HG02678 (cell line): Measurements from ENCODE around the gene SMYD3.
A peak's percentile ranks its signal among the peaks of the same experiment; 100 is the strongest.

ENCODE experiments used
- ATAC-seq: cut with Tn5 transposase; IDR thresholded peaks from one replicate; pipeline ENCODE4 v1.9.1; 2021; ENCODE audit warnings: mild to moderate bottlenecking, moderate library complexity; ENCODE audit not compliant: unreplicated experiment

The SMYD3 gene

GRCh38 chr1:246516126-246516525 is 9.0 kb upstream of the SMYD3 start:
- no peak for ATAC-seq

- no peak for ATAC-seq
These were observed 8.4 kb upstream of the SMYD3 start for GRCh38 chr1:246515390-246516005.

- ATAC-seq = no peak
These were observed 6.7 kb upstream of the SMYD3 start for GRCh38 chr1:246513619-246514343.

- no peak for ATAC-seq
These were observed 6.0 kb upstream of the SMYD3 start for GRCh38 chr1:246513041-246513440.

- ATAC-seq = no peak
These were observed 5.6 kb upstream of the SMYD3 start for GRCh38 chr1:246512635-246513034.

- no peak for ATAC-seq
These were observed 5.2 kb upstream of the SMYD3 start for GRCh38 chr1:246512230-246512629.

GRCh38 chr1:246511203-246511602 is 4.1 kb upstream of the SMYD3 start:
- ATAC-seq = no peak

- no peak for ATAC-seq
These were observed 3.3 kb upstream of the SMYD3 start for GRCh38 chr1:246510147-246511030.

- no peak for ATAC-seq
These were observed 2.0 kb upstream of the SMYD3 start for GRCh38 chr1:246508897-246509688.

- ATAC-seq = peak; percentile 5
These were observed 759 bp downstream of the SMYD3 start for GRCh38 chr1:246506367-246506673.

GRCh38 chr1:246503341-246503740 is 3.7 kb downstream of the SMYD3 start:
- no peak for ATAC-seq

- ATAC-seq = peak; percentile 62
These were observed 9.7 kb downstream of the SMYD3 start for GRCh38 chr1:246497331-246497915.

GRCh38 chr1:246492611-246493245 is 14.4 kb downstream of the SMYD3 start:
- no peak for ATAC-seq

GRCh38 chr1:246491551-246492053 is 15.5 kb downstream of the SMYD3 start:
- ATAC-seq = no peak

- ATAC-seq = no peak
These were observed 18.4 kb downstream of the SMYD3 start for GRCh38 chr1:246488674-246489073.

- ATAC-seq = no peak
These were observed 23.5 kb downstream of the SMYD3 start for GRCh38 chr1:246483569-246483933.

GRCh38 chr1:246482805-246483568 is 24.1 kb downstream of the SMYD3 start:
- peak; percentile 71 for ATAC-seq

- no peak for ATAC-seq
These were observed 28.0 kb downstream of the SMYD3 start for GRCh38 chr1:246479061-246479460.

GRCh38 chr1:246477634-246478033 is 29.4 kb downstream of the SMYD3 start:
- no peak for ATAC-seq
